Activated T-helper 9 cell treated with anti-CD3 and anti-CD28 coated beads, Interleukin-2, amount 50 U/mL, for 16 hours (primary cell): Measurements from ENCODE around the gene RUFY1.
A peak's percentile ranks its signal among the peaks of the same experiment; 100 is the strongest.

Experiments used
- DNase-seq: peaks from one replicate; pipeline ENCODE4 v3.0.0-alpha.2; 2020; ENCODE audit warnings: low read depth

Gene RUFY1

DNA sequence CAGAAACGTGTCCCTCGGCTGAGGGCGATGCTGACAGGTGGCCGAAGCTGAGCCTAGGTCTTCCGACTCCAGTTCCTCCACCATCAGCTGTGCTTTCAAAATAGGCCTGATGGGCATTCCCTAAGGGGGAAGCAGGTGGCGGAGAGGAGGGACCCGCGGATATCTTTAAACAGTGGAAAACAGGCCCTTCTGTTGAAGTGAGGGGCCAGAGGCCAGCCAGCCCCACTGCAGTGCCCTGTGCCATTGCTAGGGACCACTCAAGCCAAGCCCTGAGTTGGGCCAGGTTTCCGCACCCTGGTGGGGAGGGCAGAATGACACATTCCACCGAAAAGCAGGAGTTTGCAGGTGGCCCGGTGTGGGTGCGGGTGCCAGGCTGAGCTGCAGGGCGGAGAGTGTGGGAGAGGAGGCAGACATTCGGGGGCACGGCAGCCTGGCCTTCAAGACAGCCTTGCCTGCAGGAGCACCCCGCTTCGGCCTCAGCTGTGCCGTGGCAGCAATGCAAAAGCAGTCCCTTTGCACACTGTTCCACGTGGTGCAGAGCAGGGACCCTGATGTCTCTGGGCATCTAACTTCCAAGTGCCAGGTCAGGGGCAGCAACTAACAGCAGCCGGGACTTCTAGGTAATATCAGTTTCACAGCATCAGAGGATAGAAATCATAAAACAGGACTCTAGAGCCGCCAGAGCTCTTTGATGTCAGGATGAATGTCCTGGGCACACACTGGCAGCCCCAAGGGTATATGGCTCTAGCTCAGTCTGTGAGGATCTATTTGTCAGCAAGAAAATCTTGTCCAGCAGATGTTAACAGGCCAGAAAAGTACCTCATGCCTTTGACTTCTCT lies 55.9 kb downstream of the RUFY1 start:
- DNase-seq, result no peak

GRCh38 chr5:179606910-179607159 lies 56.5 kb downstream of the RUFY1 start:
- DNase-seq, result no peak

DNA sequence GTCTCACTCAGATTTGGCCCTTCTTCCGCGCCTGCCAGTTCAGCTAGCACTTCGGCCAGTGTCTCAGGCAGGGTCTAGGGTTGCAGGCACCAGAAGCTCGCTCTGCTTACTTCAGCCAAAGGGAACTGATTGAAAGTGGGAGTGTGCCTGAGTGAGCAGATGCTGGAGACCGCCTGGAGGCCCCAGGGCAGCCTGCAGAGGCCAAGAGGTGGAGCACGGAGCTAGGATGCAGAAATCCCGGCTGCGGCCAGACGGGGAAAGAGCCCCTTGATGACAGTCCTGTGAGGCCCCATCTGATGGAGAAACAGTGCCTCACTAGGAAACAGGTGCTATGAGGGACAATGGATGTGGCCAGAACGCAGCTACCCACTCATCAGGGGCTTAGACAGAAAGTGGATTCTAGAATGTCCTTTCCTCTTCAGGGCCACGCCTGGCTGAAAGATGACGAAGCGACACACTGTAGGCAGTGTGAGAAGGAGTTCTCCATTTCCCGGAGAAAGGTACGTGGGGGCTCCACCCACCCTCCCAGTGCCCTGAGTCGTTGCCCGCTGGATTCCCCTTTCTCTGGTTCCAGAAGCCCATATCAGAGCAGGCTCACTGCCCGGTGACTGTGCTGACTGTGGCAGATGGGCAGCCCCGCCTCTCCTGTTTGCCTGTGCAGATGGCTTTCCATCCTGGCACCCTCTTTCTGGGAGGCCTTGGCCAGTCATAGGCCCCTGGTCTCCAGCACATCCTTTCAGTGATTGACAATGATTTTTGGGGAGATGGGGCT lies 57.0 kb downstream of the RUFY1 start:
- no peak for DNase-seq

- no peak for DNase-seq
These were observed 57.8 kb downstream of the RUFY1 start for GRCh38 chr5:179608131-179608581.

DNA sequence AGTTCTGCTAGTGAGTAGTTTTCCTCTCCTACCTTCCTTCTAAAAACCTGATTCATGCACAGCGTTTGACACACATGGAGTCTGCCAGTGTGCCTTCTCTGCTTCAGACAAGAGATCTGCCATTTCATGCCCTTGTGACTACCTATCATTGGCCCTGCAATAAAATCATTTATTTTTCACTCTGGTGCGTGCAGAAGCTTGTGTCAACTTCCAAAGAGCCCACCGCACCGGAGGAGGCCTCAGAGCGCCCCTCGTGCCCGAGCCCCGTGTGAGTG lies 59.4 kb downstream of the RUFY1 start:
- no peak for DNase-seq

DNA sequence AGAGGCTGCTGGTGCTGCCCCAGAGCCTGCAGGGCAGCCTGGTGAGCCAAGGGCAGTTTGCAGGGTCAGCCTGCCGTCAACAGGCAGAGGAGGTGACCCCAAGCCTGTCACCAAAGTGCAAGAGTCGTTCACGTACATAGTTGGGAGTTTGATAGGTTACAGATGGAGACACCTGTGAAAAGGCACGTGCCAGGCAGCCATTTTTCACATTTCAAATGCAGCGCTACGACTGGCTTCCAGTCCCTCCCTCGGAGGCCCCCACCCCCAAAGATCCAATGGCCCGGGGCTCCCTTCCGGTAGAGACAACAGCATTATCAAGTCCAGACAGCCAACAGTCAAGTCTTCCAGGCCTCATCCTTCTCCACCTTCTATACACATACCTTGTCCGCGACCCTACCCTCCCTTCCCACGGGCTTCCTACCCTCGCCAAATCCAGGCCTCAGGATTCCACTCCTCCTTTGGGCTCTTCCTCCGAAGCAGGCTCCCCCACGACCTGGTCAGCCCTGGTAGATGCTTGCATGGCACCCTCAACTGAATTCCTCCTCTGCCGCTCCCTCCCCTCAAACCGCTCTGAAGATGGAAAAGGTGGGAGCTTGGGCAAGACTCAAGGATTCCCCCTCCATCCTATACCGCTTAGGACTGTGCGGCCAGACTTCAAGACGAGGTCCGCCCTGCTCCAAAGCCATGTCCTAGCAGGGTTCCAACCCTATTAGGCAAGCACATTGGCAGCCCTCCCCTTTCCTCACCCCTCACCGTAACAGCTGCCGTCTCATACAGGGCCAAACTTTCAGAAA lies 60.0 kb downstream of the RUFY1 start:
- DNase-seq, result no peak

DNA sequence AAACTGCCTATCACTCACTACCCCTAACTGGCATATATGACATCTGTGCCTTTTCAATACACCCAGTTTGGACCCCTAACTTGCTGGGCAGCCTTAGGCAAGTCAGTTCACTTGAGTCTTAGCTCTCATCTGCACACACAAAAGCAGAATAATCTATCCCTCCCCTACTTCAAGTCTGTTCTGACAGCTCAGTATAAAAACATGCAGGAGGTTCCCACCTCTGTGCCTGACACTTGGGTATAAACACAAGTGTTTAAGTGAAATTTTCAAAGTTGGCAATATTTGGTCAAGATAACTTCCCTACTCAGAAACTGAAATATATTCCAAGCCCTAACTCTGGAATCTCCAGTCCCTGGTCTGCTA lies 60.5 kb downstream of the RUFY1 start:
- DNase-seq, result no peak

GRCh38 chr5:179612577-179613459 lies 62.5 kb downstream of the RUFY1 start:
- no peak for DNase-seq

DNA sequence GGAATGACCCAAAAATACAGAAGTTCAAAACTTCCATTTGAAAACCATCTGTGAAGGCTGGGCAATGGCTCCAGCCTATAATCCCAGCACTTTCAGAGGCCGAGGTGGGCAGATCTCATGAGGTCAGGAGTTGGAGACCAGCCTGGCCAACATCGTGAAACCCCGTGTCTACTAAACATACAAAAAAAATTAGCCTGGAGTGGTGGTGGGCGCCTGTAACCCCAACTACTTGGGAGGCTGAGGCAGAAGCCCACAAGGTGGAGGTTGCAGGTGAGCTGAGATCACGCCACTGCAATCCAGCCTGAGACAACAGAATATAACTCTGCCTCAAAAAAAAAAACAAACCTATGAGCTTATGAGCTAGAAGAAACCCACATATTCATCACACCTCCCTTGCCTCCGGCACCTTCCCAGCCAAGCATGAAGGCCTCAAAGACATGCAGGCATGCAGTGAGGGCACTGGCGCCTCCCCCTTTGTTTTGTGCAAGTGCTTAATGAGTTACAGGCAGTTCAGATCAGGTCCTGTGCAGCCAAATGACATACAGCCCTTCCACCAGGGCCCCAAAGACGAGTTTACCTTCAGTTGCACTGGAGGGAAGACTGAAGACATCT lies 63.2 kb downstream of the RUFY1 start:
- DNase-seq, result no peak

- no peak for DNase-seq
These were observed 64.4 kb downstream of the RUFY1 start for GRCh38 chr5:179614745-179615144.

GRCh38 chr5:179615203-179615602 lies 64.8 kb downstream of the RUFY1 start:
- DNase-seq, result no peak

DNA sequence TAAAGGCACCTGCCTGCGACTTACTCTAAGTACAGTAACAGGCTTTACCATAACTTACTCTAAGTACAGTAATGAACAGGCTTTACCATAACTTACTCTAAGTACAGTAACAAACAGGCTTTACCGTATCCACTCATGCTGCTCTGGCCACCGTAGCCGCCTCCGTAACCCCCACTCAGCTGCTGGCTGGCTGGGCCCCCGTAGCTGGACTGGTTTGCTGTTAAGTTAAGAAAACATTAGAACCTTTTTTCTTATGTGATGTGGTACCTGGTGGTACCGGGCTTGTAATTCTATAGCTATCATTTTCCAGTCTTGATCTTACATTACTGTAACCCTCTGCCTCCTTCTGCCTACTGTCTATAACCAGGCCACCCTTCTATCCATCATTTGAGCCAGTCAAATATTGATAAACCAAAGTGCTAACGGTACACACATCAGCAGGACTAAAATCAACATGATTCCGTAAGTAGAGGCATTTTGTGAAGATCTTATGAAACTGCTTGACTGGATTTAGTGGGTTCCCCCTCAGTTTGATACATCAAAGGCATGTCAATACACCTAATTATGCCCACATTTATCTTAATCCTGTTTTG lies 65.7 kb downstream of the RUFY1 start:
- no peak for DNase-seq

DNA sequence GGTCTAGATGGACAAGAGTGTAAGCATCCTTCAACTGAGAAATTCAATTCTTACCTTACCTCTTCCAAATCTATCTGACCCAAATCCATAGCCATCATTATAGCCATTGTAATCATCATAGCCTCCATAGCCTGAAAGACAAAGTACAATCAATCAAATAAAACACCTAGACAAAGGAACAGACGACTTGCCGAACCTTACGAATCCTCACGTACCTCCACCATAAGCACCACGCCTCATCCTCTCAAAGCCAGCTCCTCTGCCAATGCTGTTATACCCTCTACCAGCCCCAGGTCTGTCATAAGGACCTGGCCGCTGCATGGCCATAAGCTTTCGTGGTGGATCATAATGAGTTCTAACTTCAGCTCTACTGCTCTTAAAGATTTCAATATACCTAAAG lies 67.6 kb downstream of the RUFY1 start:
- no peak for DNase-seq

GRCh38 chr5:179618923-179619554 lies 68.7 kb downstream of the RUFY1 start:
- no peak for DNase-seq

DNA sequence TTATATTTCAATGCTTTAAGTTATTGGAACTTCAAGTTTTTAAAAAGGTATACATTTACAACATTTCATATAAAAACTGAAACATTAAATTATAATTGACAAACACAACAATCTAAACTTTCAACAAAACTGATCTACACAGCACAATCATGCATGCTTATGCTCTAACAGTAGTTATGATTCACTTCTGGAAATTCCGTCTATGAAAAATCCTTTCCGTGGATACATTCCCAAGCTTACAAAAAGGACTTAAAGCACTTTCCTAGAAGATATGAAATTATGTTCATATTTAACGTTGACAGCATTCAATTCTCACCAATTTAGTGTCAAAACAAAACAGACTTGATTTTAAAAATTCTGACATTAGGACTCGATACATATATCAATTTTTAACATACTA lies 69.4 kb downstream of the RUFY1 start:
- DNase-seq, result no peak

DNA sequence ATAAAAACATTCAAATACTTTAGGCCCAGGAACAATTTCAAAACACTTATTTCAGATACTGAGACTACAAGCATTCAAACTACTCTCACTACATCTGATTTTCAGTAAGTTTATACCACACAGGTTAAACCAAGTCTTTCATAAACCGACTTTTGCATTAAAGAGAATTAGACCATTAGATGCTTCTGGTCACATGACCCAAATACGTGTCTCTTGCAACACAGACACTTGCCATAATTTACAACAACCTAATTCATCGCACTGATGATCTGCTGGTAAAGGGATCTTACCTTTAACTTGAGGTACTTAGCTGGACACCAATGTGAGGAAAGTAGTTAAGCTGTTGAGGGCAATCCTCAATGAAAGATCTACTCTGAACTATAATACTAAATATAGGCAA lies 69.9 kb downstream of the RUFY1 start:
- no peak for DNase-seq

DNA sequence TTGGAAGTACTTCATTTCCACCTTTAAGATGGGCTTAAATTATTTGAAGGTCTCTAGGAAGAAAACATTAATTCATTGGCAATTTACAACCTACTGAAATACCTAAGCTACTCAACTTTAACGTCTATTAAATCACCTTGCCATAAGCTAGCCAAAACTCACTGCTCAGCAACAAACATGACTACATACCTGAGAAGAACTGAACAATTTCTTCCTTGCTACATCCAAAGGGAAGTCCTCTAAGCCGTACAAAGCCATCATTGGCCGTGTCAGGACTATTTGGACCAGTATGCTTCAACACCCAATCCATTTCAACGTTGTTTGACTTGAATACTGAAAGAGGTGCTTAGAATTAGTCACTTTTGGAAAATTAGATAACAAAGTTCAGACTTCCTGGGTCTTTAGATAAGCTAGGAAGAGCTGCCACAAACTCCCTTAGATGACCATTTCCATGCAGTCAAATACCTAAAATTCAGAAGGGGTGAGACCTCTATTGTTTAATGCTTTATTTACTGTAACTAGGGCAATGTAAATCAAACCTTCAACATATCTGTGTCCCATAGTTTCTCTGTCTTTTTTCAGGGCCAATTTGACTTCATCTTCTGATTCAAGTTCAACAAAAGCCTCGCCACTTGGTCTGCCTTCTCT lies 70.5 kb downstream of the RUFY1 start:
- DNase-seq, result no peak

DNA sequence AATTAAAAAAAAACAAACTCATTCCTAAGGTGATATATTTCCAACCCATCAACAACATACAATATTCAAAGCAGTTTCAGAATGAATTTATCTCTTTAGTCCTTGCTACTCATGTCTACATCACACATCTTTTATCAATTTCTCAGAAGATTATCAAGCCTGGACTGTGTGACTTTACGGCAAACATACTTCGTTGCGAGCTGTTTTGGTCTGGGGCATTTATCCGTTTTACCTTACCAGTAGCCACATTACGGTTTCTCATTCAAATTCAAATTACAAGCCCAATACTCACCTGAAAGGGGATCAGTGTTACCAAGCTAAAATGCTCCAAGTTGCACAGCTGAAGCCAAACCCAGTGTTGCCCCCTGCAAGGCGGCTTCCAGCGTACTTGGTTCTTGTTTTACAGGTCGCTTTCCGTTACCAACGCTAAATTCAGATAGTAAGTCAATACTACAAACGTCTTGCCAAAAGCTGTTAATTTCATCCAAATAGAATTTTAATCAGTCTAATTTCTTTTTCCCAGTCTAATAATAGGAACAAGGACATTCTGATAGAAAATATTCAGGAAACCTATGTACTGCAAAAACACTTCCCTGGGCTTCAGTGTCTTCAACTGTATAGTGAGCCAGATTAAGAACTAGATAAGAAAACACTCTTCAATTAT lies 71.3 kb downstream of the RUFY1 start:
- DNase-seq, result no peak

DNA sequence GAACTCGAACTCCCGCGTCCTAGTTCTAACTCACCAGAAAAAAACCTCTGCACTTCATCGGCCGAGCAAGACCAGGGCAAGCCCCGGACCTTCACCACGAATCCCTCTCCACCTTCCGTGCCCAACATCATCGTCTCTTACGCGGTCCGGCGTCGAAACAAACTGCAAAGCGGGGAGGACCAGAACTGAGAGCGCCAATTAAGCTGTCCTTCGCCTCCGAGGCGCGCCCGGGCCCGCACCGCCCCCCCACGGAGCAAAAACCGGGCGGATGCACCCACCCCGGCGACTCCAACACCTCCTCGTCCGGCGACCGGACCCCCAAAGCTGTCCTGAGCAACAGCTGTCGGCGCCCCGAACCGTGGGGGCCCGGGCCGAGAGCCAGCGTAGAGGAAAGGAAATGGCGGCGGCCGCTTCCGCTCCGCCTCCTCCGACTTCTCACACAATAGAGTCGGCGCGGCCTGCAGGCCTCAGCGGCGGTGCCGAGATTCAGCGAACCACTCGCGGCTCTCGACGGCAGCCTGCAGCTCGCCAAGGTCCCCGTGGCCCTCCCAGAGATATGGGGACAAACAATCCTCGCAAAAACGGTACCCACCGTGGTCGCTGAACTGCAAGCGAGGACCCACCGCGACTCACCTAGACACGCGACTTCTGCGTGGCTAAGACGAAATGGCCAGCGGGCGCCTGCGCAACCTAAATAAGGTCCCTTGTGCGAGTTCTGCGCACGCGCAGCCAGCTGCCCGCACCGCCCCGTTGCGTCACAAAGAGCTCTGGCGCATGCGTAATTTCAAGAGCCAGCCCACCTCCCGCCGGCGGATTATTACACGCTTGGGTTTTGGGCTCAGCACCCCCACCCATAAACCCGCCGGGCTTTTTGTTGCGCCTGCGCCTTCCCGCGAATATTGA lies 72.9 kb downstream of the RUFY1 start, which contains the start of gene HNRNPH1:
Gene HNRNPH1 (minus strand): TSS at position 669 of the 903 bp plus-strand sequence. CDS start 538 bp downstream, at position 131.
- DNase-seq, result peak; percentile 97
